Astrocyte (in vitro differentiated cells and primary cell): ENCODE results near the gene FRMD4A.
"Not testable (repeated sequence)": the region's sequence is repeated elsewhere in the genome, so short reads cannot be mapped to it uniquely, and the experiment has no call there.

ENCODE experiments used
- EZH2 ChIP-seq: IDR thresholded peaks from 2 replicates; pipeline ENCODE4 v1.6.1; 2012; ENCODE audit warnings: mild to moderate bottlenecking, low read length, inconsistent platforms; ENCODE audit not compliant: insufficient read depth
- TF ChIP-seq, protein P1 (sequence below): IDR thresholded peaks from 2 replicates; pipeline ENCODE4 v1.5.1; 2011; ENCODE audit warnings: low read depth, mild to moderate bottlenecking, inconsistent platforms, low read length, moderate library complexity; ENCODE audit not compliant: insufficient read depth

GRCh38 chr10:14042051-14042450, 288.7 kb downstream of the FRMD4A start:
- TF ChIP-seq, protein P1, sequence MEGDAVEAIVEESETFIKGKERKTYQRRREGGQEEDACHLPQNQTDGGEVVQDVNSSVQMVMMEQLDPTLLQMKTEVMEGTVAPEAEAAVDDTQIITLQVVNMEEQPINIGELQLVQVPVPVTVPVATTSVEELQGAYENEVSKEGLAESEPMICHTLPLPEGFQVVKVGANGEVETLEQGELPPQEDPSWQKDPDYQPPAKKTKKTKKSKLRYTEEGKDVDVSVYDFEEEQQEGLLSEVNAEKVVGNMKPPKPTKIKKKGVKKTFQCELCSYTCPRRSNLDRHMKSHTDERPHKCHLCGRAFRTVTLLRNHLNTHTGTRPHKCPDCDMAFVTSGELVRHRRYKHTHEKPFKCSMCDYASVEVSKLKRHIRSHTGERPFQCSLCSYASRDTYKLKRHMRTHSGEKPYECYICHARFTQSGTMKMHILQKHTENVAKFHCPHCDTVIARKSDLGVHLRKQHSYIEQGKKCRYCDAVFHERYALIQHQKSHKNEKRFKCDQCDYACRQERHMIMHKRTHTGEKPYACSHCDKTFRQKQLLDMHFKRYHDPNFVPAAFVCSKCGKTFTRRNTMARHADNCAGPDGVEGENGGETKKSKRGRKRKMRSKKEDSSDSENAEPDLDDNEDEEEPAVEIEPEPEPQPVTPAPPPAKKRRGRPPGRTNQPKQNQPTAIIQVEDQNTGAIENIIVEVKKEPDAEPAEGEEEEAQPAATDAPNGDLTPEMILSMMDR = not testable (repeated sequence)
- not testable (repeated sequence) for TF ChIP-seq EZH2
